Measurements from ENCODE around the gene RPS17.

RPS17 gene

DNA sequence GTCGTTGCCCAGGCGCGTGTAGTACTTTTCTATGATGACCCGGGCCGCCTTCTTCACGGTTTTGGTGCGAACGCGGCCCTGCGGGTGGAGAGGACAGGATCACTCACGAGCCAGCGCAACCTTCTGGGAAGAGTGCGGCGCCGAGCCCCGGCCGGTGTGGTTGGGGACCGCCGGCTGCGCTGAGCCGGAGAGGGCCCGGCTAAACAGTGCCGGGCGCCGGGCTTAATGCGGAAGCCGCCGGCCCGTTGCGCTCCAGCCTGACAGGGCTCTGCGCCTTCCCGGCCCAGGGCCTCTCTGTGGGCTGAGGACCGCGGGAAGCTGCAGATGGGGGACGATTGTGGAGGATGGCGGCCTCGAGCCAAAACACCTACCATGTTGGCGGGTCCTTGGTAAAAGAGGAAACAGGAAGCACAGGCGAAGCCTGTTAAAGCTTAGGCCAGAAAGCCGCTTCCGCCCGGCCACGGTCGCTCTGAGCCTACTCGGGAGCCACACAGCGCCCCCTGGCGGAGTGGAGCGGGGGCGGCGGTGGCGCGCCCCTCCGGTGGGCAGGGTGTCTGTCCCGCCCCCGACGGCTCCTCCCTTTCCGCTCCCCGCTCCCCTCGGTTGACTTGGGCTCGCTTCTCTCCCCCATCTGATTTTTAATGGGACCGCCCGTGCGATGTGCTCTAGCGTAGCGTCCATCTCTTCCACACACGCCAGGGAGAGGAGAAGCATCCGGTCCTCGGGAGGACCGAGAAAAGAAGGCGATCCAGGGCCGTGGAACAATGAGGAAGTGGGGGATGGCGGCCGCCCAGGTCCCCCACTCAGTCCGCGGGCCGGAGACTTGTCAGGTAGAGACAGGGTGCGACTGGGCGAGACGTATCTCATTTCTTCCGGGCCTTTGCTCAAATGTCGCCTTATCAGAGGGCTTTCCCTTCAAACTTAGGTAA is at the start of gene RPS17:
TSS of gene RPS17 (minus strand) at position 403 of the 929 bp plus-strand sequence. CDS start at position 374, 29 bp downstream.
- DNase-seq = no peak

DNA sequence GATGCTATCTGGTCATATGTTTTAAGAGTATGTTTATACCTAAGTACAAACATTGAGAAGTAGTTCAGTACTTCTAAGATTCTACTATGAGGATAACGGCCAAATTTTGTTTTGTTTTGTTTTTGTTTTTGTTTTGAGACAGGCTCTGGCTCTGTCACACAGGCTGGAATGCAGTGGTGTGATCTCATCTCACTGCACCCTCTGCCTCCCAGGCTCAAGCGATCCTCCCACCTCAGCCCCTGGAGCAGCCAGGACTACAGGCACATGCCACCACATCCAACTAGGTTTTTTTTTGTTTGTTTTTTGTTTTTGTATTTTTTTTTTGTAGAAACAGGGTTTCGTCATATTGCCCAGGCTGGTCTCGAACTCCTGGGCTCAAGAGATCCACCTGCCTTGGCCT is 47.5 kb upstream of the RPS17 start:
- DNase-seq = no peak

DNA sequence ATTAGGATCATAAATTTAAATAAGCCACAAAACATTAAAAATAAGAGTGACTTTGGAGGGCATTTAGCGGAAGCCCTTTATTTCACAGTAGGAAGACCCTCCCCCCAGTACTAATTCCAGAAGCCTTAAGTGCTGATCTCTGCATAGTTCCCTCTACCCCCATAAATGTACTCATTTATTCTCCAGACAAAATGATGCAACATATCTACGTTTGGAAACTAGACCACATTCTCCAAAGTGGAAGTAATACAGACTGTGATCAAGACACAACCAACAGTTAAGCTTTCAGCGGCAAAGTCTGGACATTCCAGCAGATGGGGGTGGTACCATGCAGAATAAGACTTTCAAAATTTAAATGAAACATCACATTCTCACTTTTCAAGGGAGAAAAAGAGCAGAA is 44.8 kb upstream of the RPS17 start:
- DNase-seq = no peak

DNA sequence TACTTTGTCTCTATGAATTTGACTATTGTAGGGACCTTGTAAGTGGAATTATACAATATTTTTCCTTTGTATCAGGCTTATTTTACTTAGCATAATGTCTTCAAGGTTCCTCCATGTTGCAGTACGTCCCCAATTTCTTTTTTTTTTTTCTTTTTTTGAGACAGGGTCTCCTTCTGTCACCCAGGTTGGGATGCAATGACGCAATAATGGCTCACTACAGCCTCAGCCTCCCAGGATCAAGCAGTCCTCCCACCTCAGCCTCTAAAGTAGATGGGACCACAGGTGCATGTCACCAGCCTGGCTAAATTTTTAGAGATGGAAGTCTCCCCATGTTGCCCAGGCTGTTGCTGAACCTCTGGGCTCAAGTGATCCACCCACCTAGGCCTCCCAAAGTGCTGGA is 40.5 kb upstream of the RPS17 start:
- DNase-seq = no peak

DNA sequence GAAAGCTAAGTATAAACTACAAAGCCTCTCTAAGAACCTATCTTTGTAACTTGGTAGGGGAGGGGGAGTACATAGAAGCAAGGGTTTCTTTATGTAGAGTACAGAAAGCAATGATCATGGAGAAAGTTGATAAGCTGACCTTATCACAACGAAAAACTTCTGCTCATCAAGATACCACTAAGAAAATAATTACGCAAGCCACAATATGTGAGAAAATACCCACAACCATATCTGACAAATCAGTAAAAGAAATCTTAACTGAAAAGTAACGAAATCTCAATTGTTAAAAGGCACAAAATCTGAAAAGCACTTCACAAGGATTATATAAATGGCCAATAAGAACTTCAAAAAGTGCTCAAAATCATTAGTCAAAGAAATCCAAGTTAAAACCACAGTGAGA is 35.1 kb upstream of the RPS17 start:
- DNase-seq = no peak

DNA sequence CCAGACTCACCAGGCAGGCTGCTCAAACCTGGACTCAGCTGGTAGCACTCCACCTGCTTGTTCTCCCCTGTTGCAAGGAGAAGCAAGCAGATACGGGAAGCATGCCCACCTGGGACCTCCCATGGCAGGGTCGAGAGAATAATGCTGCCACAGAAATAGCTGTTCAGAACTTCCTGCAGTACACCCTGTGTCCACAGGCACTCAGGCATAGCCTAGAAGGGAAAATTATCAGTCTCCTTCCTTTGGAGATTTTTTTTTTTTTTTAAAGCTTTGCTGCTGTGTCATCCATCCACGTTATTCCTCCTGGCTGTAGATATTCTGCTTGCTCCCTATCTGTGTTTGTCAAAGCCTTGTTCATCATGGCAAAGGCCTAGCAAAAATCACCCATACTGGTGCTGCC is 32.7 kb upstream of the RPS17 start:
- DNase-seq = peak; percentile 13

DNA sequence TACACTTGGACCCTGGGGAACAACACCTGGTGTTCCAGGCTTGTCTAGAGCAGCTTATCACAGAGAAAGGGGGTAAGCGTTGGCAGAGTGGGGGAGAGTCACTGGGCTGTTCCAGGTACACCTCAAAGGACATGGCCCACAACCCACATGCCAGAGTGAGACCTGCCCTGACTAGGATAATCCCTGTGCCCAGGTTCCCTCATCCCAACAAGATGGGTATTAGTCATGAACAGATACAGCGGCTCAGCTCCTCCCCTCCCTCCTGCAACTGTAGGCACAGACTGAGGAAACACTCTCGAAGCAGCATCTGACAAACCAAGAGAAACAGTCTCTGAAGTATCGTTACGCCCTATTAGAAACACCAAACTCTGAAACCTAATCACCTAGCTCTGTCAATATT is 32.1 kb upstream of the RPS17 start:
- peak; percentile 30 for DNase-seq

DNA sequence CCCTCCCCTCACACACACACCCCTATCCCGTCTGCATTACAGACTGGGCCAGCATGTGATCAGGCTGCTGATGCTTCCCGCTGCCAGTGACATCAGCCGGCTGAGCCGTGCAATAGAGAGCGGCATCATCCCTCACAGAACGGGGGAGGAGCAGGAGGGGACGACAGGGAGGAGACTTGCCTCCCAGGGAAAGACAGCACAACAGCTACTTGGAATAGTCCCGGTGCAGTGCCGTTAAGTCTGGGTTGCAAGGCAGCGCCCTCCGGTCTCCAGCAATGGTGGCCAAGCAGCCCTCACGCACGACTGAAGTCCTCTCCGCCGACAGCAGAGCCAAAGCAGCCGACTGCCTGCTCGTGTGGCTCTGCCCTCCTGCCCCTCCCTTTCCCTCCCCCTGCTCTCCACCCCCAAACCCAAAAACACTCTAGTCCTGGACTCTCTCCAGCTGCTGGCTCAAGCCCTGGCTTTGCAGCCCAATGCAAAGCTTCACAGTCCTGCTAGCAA is 31.5 kb upstream of the RPS17 start:
- DNase-seq = peak; percentile 50

DNA sequence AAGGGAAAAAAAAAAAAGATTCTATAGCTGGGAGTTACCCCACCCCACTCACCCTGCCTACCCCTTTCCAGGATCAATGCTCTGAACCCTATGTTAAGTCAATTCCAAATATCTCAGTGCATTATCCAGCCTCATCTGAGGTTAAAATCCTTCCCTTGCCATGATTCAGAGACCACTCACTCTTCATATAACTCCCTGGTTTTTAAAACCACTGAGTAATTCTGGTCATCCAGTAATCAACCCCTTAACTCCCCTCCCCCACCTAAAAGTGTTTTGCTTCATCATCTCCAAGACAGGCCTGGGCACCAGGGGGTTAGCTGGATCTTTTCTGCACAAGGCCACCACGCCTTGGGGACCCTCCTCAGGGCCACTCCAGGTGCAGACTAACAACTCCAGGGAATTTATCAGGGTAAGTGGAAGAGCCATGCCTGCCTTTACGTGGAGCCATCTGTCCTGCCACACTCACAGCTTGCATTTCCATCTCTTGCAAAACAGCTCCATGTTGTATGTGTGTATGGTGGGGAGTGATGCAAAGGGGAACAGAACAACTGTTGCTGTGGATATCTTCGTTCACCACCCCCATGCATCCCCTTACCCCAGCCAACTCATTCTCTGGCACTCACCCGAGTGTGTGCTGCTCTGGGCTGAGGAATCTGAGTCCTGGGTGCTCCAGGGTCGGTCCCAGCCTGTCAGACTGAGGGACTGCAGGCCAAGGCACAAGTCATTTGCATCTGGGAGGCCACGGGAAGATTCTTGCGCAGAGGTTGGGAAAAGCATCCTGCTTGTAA is 30.7 kb upstream of the RPS17 start:
- DNase-seq = no peak

DNA sequence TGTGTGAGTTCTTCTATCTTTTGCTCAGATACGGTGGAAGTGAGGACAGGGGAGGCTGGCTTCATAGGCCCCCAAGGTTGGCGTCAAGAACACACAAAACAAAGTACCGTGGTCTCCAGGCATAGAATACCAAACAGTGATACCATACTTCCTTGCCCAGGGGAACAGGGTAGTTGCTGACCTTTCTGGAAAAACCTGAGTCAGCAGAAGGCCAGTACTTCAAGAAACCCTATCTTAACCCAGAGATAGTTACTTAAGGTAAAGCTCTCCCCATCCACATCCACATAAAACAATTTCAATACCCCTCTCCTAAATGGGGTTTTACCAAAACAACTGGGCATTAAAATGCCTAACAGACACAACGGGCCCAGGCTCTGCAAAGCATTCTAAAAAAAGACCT is 29.6 kb upstream of the RPS17 start:
- DNase-seq = no peak

DNA sequence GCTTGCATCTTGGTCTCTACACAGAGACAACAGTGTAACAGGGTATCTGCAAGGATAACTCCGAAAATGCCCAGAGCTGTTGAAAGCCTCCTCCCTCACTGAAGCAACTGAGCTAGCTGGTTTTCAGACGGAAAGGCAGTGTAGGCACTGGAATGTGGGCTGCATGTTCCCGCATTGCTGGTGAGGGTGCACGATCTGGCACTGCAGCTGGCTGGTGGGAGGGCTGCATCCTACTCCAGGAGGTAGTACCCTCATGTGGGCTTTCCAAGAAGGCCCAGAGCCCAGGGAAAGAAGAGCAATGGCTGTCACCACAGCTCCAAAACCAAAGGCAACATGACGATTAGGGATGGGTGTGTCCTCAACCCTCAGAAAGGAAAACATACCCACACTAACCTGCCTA is 28.7 kb upstream of the RPS17 start:
- DNase-seq = no peak

DNA sequence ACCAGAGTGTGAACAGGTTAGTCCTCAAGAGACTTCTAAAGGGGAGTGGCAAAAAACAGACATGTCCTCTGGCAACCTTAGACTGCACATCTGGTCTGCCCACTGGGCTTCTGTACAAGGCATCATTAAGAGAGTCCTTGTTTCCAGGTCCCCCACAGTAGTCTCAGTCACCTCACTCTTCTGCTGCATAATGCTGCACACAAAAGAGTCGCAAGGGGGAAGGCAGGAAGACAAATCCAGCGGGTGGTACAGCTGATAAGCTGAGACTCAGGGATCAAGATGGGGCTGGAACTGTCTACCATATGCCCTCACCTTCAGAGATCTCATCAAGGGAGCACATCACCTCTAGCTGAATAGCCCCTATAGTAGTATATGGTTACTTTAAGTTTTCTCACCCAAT is 27.4 kb upstream of the RPS17 start:
- no peak for DNase-seq

DNA sequence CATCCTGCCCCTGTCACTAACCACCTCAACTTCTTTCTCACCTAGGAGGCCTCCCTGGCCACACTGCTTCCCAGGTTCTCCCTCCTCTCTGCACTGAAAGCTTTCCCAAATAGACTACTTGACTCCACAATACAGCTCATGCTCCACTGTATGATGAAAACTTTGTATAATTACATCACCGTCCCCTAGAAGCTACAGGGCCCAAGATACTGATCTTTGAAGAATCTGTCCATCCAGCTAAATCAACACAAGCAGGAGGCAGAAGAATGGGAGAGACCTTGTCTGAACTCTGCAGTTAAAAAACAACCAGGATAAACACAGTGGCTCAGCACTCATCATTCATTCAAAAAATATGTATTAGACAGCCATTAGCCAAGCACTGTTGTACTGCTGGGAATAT is 26.4 kb upstream of the RPS17 start:
- no peak for DNase-seq

DNA sequence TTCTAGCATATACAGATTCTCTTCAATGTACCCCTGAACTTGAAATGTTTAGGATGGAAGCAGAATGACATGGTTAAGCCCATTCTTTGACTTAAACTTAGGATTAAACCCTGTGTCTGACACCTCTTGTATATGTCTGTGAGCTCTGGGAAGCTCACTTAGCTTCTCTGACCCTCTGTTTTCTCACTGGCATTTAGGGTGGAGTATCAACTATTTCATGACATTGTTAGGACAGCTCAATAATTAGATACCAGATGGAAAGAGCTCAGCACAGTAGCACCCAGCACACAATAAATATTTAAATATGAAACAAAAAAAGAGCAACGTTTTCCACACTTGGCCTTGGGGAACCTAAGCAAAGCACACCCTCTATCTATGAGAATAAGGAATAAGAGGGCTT is 18.2 kb upstream of the RPS17 start:
- no peak for DNase-seq

DNA sequence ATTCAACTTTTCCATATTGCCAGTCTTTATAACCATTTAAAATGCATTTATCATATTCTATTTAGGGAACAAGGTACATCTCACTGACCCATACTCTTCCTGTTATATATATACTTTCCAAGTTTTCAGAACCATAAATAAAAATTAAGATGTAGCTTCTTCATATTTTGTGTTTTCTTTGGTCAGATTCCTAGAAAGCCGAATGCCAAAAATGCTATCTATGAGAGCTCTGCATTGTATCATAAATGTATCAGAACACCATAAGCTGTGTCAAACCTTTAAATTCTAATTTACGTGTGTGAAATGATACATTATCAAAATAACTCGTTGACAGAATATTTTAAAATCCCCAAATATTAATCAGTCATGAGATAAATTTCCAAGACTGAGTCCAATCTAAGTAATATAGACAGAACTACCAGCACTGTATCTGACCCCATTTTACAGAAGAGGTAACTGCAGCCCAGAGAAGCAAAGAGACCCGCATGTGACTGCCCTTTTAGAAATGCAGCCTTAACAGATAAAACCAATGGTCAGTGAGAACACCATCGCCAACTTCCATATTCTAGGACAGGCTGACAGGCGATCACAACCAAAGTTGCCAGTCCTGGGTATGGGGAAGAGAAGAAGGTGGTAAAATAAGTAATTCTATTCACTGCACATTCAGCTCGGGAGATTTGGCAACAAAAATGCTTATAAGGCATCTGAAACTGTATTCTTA is 16.2 kb upstream of the RPS17 start:
- no peak for DNase-seq

DNA sequence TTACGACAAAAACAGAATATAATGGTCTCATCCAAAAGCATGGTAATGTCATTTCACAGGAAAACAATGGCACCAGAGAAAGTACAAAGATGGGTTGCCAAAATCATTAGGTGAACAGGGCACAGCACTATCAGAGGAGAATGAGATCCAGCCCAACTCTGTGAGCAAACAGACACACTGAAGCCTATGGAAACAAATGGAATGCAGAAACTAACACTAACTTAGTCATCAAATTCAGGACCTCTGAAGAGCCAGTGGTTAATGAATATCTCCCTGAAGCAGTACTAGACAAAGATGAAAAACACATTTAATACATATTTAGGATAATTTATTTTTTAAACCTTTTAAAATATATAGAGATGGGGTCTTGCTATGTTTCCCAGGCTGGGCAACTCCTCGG is 14.6 kb upstream of the RPS17 start:
- DNase-seq = no peak

DNA sequence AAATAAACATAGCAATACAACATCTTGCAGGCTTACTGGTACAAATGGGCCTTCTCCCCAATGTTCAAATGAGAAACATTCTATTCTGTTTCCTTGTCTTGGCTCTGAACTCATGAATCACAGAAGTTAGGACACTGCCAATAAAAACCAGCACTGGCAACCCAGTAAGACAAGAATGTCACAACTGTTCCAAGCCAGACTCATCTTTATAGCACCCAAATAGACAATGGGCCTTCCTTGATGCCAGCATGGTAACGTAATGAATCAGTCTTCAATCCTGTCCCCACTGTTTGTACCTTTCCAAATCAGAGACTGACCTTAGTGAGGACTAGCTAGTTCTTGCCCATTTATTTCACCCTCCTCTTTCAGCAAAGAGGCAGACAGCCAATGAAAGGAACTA is 14.1 kb upstream of the RPS17 start:
- DNase-seq = no peak

DNA sequence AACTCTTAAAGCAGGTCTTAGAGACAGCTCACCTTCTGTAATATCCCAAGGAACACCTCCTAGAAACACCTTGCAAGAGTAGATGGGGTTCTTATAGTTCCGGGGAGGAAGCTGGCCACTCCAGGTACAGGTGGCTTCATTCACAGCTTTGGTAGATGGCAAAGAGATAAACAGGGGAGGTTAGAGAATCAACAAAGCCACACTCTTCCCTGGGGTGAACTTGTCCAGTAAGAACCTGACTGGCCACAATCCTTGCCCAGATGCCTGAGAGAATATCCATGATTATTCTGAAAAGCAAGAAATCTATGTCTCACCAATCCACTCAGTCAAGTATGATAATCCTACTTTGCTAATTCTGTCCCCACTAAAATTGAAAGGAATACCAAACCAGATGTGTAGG is 13.6 kb upstream of the RPS17 start:
- no peak for DNase-seq

DNA sequence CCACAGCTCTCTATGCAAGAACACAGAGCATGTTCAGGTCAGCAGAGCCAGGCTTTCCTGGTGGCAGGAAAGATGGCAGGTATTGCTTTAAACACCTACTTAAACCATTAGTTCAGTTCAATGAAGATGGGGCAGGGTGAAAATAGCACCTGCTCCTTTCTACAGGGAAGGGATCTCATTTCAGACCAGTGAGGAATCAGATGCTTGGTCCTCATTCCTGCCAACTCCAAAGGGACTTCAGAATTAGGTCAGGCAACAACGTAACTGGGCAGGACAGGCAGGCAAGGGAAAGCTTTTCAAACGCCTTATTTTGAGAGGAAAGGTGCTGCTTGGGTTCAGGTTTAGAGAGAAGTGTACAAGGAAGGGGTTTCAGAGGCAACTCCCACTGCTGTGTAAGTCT is 12.6 kb upstream of the RPS17 start:
- DNase-seq = no peak

DNA sequence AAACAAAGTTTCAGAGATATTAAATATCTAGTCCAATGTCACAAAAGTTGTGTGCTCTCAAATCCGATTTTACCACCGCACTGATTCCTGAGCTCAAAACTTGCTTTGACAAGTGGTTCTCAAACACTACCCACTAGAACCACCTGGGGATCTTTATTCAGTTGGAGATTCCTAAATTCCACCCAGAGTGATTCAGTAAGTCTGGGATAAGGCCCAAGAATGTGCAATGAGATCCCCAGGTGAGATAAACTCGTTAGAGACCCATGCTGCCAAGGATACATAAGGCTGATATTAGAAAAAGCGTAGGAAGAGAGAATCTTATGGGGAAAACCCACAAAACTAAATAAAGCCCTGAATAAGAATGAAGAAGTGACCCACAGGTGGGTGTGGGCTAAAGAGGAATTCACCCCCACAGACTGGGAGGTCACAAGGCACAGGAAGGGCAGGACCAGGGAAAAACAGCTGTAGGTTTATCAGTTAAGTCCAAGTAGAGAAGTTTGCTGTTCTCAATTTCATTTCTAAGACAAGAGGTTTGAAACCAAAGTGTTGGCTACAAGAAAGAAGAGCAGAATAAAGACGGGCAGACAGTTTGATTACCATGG is 11.5 kb upstream of the RPS17 start:
- no peak for DNase-seq

DNA sequence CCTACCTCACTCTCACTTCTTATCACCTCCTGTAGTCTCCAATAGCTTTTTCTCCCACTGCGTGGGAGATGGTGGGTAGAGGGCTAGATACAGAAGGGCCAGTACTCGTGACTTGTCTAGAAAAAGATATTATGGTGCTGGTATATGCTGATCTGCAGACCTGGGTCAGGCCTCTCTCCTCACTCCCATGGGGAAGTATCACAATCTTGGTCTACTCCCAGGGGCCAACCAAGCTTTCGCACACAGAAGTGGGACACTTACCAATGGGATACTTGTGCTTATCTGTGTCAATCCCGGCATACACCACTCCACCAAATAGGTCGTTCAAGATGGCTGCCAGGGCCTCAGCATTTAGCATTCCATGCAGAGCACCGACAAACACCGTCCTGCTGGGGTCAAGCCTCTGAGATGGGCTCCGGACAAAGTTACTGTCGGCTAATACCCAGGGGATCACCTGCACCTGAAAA is 9.0 kb upstream of the RPS17 start:
- DNase-seq = no peak

DNA sequence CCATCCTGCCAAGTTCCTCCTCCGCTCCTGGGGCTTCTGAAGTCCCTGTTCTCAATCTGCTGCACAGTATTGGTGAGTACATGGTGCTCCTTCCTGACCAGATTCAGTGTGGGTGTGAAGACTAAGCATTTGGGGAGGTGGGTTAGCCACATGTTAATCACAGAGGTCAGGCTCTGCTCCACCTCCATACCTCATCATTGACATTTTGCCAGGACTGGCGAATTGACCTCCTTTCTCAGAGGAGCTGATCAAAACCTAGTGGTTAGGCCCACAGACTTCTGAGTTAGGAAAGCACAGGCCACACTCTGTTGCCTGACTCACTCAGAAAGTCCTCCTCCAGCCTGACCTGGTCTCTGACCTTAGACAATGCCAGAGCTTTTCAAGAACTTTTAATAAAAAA is 8.4 kb upstream of the RPS17 start:
- no peak for DNase-seq

DNA sequence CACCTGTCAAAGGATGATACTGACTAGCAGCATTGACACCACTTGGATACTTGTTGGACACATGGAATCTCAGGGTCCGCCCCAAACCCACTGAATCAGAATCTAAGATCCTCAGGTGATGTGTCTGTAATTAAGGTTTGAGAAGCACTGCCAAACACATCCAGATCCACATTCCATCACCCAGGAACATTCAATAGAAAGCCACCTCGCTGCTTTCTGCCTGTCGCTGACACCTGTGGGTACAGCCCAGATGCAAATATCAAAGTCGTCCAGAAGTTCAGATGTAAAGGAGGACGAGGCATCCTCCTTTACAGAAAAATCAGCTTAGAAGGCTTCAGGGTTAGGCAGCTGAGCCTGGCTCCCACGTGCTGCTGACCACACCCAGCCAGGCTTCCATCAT is 5.2 kb upstream of the RPS17 start:
- DNase-seq = no peak
